ENCODE results near the gene NDUFA12. TPM values are rescaled to one million over a fixed set of nuclear protein-coding genes. Genes with fewer than 3 reads are reported as not detected.

The NDUFA12 gene
- total and polyA plus RNA-seq, 12 donors: 84.0 to 297 (median 119) TPM

- intact Hi-C loops (cut with DNase I): no loop called here
- Histone ChIP-seq H3K36me3 (replicated peaks in 1 of 2) (peaks cover 0 to 23% of the 10 kb centered on the region in 2 donors), H3K9me3 (replicated peaks in 1 of 3) (no peaks in the 10 kb centered on the region), H3K4me1 (replicated peaks in 1 of 2) (peaks cover 11 to 26% of the 10 kb centered on the region in 2 donors), H3K27ac (no peak overlapping the region), H3K27me3 (no peaks in the 10 kb centered on the region), H3K4me3 (no peak overlapping the region)
- DNase-seq: no peak
- 86 to 97% (median 93%) methylated on average over 1 of the region's 1 CpG for WGBS, 4 donors
- TF ChIP-seq POLR2A (IDR thresholded peaks at IDR 0.05) (no peak), CTCF (IDR thresholded peaks at IDR 0.05) (no peak)
Measured at GRCh38 chr12:95034750-95035149, 31.3 kb upstream of the NDUFA12 start.

- Histone ChIP-seq H3K4me3 (no peak overlapping the region), H3K9me3 (replicated peaks in 1 of 3) (no peaks in the 10 kb centered on the region), H3K27me3 (no peaks in the 10 kb centered on the region), H3K36me3 (replicated peaks in 1 of 2) (peaks cover 0 to 17% of the 10 kb centered on the region in 2 donors), H3K27ac (no peak overlapping the region), H3K4me1 (replicated peaks in 1 of 2) (no peaks in the 10 kb centered on the region)
- 93 to 100% (median 97%) methylated on average over 2 of the region's 2 CpGs for WGBS, 4 donors
- DNase-seq: no peak
- TF ChIP-seq POLR2A (IDR thresholded peaks at IDR 0.05) (no peak), CTCF (IDR thresholded peaks at IDR 0.05) (no peak)
- intact Hi-C loops (cut with DNase I): no loop called here
Measured at GRCh38 chr12:95022477-95022876, 19.0 kb upstream of the NDUFA12 start.

- DNase-seq: no peak
- intact Hi-C loops (cut with DNase I): no loop called here
- 61 to 74% (median 67%) methylated on average over 1 of the region's 1 CpG for WGBS, 4 donors
Measured at GRCh38 chr12:95017482-95017881, 14.0 kb upstream of the NDUFA12 start.

GRCh38 chr12:95016120-95016519, 12.6 kb upstream of the NDUFA12 start:
- no peak for DNase-seq
- Histone ChIP-seq H3K36me3 (replicated peaks in 1 of 2) (no peaks in the 10 kb centered on the region), H3K27ac (no peak overlapping the region), H3K4me3 (no peak overlapping the region), H3K27me3 (no peaks in the 10 kb centered on the region), H3K9me3 (replicated peaks in 1 of 3) (no peaks in the 10 kb centered on the region), H3K4me1 (replicated peaks in 1 of 2) (no peaks in the 10 kb centered on the region)
- intact Hi-C loops (cut with DNase I): no loop called here
- TF ChIP-seq POLR2A (IDR thresholded peaks at IDR 0.05): no peak
- TF ChIP-seq CTCF (IDR thresholded peaks at IDR 0.05): no peak
- WGBS, 4 donors: 95 to 100% (median 97%) methylated on average over 2 of the region's 2 CpGs

More at GRCh38 chr12:95017482-95017881, 14.0 kb upstream of the NDUFA12 start:
- Histone ChIP-seq H3K4me3 (no peak overlapping the region), H3K36me3 (replicated peaks in 1 of 2) (peaks cover 0 to 7% of the 10 kb centered on the region in 2 donors), H3K9me3 (replicated peaks in 1 of 3) (no peaks in the 10 kb centered on the region), H3K27me3 (no peaks in the 10 kb centered on the region), H3K4me1 (replicated peaks in 1 of 2) (no peaks in the 10 kb centered on the region), H3K27ac (no peak overlapping the region)
- no peak for TF ChIP-seq POLR2A (IDR thresholded peaks at IDR 0.05)
- no peak for TF ChIP-seq CTCF (IDR thresholded peaks at IDR 0.05)

Data from adrenal gland (tissue), 12 donors.